Pancreas (tissue), 10 donors: ENCODE data around the gene SRBD1. TPM values are rescaled to one million over a fixed set of nuclear protein-coding genes. Genes with fewer than 3 reads are reported as not detected.
A peak's percentile ranks its signal among the peaks of the same experiment; 100 is the strongest.

ENCODE experiments used
- ATAC-seq, 4 donors: fragments of 200-7000 bp; cut with Tn5 transposase; one replicate each; pipeline versions ENCODE4 v1.8.0 to v1.9.1; 2020; ENCODE audit warnings: mild to moderate bottlenecking in 4 of 4, moderate library complexity in 4 of 4
- DNase-seq, 6 donors: peaks; one replicate each; pipeline ENCODE4 v3.0.0-alpha.2; 2020
- FAIRE-seq: peaks from 2 replicates; lab custom pipeline; 2012; peaks lifted over from hg19 to GRCh38; lab: Jason Lieb, UNC
- H3K27ac ChIP-seq, 4 donors: fragments of 200-600 bp; sonication (generic); 1 replicate in 3 of 4; 2 replicates in 1 of 4; pipeline versions ENCODE4 v1.5.0 to v1.8.0; 2020
- H3K27me3 ChIP-seq, 4 donors: fragments of 200-600 bp; one replicate each; pipeline ENCODE4 v1.8.0; 2021
- H3K36me3 ChIP-seq, 3 donors: fragments of 200-600 bp; sonication (generic) in 1 of 3; one replicate each; pipeline versions ENCODE4 v1.5.0 to v1.8.0; 2020 to 2021
- H3K4me1 ChIP-seq, 3 donors: fragments of 200-600 bp; one replicate each; pipeline ENCODE4 v1.8.0; 2021
- H3K4me3 ChIP-seq, 4 donors: fragments of 200-600 bp; sonication (generic) in 2 of 4; one replicate each; pipeline versions ENCODE4 v1.5.0 to v1.8.0; 2020 to 2021
- H3K9me3 ChIP-seq, 4 donors: fragments of 200-600 bp; one replicate each; pipeline ENCODE4 v1.8.0; 2021
- CTCF ChIP-seq, 4 donors: fragments of 200-600 bp; sonication (generic) in 3 of 4; IDR thresholded peaks; one replicate each; pipeline versions ENCODE4 v1.5.0 to v1.8.0; 2021; ENCODE audit warnings: antibody characterized with exemption in 4 of 4
- WGBS, 2 donors: extraction: QIAGEN DNeasy Blood & Tissue Kit; methylation state at CpG; one replicate each; pipeline ENCODE4 v1.1.7; 2013; 5-methylcytosine and 5-hydroxymethylcytosine counted together
- intact Hi-C, 3 donors: fragments of 100-400 bp; cut with DNase I; formaldehyde crosslinking; loops; one replicate each; pipeline versions ENCODE4 v1.11.1 to v1.14.2; 2022
- polyA plus RNA-seq, 2 donors: library from polyadenylated mRNA; stranded (reverse); fragments of 200-250 nt; gene quantifications; one replicate each; pipeline ENCODE4 v1.2.3, GENCODE V29; 2013
- total RNA-seq, 6 donors: library from RNA; stranded (reverse); fragmentation: NEBNext Ultra II Directional in 4 of 6; extraction: Animal tissue kit (Norgen Biotek cat#: 25700) in 4 of 6; gene quantifications; one replicate each; pipeline versions ENCODE4 v1.2.1 to v1.2.4, GENCODE V29; 2021 to 2023
- donor health status: healthy with polysubstance abuse.
- donor health status: DM: no; HTN: no; CAD: no; lungs with moderate emphysema.
- donor health status: DM: no; HTN: no; CAD: no.
- donor health status: control.
- donor health status: control.
- donor health status: Bipolar disorder and iron deficiency.
- donor health status: DM: yes; HTN: yes; CAD: no.
- donor health status: DM: no; HTN: no; CAD: no.
- donor health status: DM: no; HTN: no; CAD: no.
- donor health status: DM: yes; HTN: yes; CAD: no.

The SRBD1 gene
- total and polyA plus RNA-seq, 8 donors: 3.2 to 15.4 (median 11.6) TPM

GRCh38 chr2:45404807-45405297 is 206.2 kb downstream of the SRBD1 start:
- Histone ChIP-seq H3K9me3 (no peaks in the 10 kb centered on the region), H3K27me3 (no peaks in the 10 kb centered on the region), H3K4me1 (peaks cover 0 to 3% (median 0%) of the 10 kb centered on the region in 3 donors), H3K36me3 (no peaks in the 10 kb centered on the region), H3K4me3 (no peak overlapping the region), H3K27ac (no peak overlapping the region)
- intact Hi-C loops: no loop called here
- TF ChIP-seq CTCF (IDR thresholded peaks at IDR 0.05): no peak
- no peak for FAIRE-seq
- no peak for DNase-seq
- ATAC-seq: peak in 1 of 4 donors; percentile 11
- WGBS, 2 donors: 83 to 93% methylated on average over 3 of the region's 3 CpGs

DNA sequence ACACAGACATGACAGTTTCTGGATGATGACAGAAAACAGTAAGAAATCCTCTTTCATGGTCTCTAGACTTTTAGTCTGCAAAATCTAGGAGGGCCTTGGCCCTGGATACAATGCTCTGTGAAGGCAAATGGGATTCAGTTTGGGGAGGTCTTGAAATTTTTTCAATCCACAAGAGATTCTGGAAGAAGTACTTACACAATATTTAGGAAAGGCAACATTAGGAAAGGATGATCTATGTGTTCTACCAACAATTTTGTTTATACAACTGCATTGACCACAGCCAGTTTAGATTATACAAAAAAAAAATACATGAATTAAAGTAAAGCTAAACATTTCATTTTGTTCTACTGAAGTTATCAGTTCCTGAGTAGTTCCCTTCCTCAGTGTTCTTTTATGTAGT is 208.0 kb downstream of the SRBD1 start:
- H3K9me3 ChIP-seq: no peaks in the 10 kb centered on the region
- no peak overlapping the region for H3K27ac ChIP-seq
- no peak for TF ChIP-seq CTCF (IDR thresholded peaks at IDR 0.05)
- no peak for DNase-seq
- no peak overlapping the region for H3K4me3 ChIP-seq
- intact Hi-C loops: no loop called here
- no peaks in the 10 kb centered on the region for H3K36me3 ChIP-seq
- no peak for ATAC-seq
- no peak for FAIRE-seq
- no peaks in the 10 kb centered on the region for H3K27me3 ChIP-seq
- peaks cover 0 to 4% (median 0%) of the 10 kb centered on the region in 3 donors for H3K4me1 ChIP-seq

- peak in 1 of 4 donors; percentile 17 for ATAC-seq
- Histone ChIP-seq H3K27me3 (no peaks in the 10 kb centered on the region), H3K27ac (no peak overlapping the region), H3K9me3 (no peaks in the 10 kb centered on the region), H3K36me3 (no peaks in the 10 kb centered on the region), H3K4me3 (no peak overlapping the region), H3K4me1 (peaks cover 0 to 9% (median 4%) of the 10 kb centered on the region in 3 donors)
- intact Hi-C loops: no loop called here
- TF ChIP-seq CTCF (IDR thresholded peaks at IDR 0.05): no peak
- 27 to 31% methylated on average over 5 of the region's 5 CpGs for WGBS, 2 donors
- DNase-seq: no peak
- no peak for FAIRE-seq
Observed at GRCh38 chr2:45401431-45401922, 209.6 kb downstream of the SRBD1 start.

DNA sequence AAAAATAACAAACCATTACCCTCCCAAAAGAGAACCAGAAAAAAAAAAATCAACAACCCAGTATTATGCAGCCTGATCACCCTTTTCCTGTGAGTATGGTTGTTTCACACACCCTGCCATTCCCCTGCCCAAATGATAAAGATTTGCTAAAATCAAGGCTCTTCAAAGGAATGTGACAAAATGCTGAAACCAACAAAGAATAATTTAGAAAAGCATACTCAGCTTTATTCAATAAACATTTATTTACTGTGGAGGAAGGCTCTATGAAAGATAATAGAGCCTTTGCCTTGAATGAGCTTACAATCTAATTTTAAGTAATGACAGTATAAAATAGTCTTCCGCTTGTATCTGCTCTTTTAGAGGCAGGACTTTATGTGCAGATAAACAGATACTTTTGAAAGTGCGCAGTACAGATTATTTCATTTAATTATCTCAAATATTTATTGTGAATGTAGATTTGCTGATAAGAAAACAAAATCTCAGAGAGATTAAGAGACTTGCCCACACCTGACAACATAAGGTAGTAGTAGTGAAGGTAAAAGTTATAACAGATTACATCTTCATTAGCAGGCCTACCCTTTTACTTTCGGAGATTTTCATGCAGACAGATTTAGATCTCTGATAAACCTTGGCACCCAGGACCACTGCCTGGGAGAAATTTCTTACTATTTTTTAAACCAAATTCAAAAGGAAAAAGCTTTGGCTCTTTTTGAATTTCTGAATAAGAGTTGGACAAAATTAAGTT is 211.9 kb downstream of the SRBD1 start:
- FAIRE-seq (no peak), DNase-seq (no peak), ATAC-seq (no peak)
- intact Hi-C loops: no loop called here
- no peaks in the 10 kb centered on the region for H3K27me3 ChIP-seq
- no peak overlapping the region for H3K4me3 ChIP-seq
- H3K9me3 ChIP-seq: no peaks in the 10 kb centered on the region
- H3K36me3 ChIP-seq: no peaks in the 10 kb centered on the region
- peaks cover 2 to 9% (median 9%) of the 10 kb centered on the region in 3 donors for H3K4me1 ChIP-seq
- TF ChIP-seq CTCF (IDR thresholded peaks at IDR 0.05): no peak
- H3K27ac ChIP-seq: no peak overlapping the region
- 85 to 95% methylated on average over 3 of the region's 3 CpGs for WGBS, 2 donors

- ATAC-seq: peak; percentile 53 to 93 (median 84)
Observed at GRCh38 chr2:45397292-45397691, 213.8 kb downstream of the SRBD1 start.

More at GRCh38 chr2:45397292-45397691, 213.8 kb downstream of the SRBD1 start:
- peaks cover 4 to 9% (median 9%) of the 10 kb centered on the region in 3 donors for H3K4me1 ChIP-seq
- TF ChIP-seq CTCF (IDR thresholded peaks at IDR 0.05): no peak
- WGBS, 2 donors: 37 to 42% methylated on average over 1 of the region's 1 CpG
- no peaks in the 10 kb centered on the region for H3K27me3 ChIP-seq
- DNase-seq: no peak
- H3K4me3 ChIP-seq: no peak overlapping the region
- H3K27ac ChIP-seq: no peak overlapping the region
- no peaks in the 10 kb centered on the region for H3K36me3 ChIP-seq
- FAIRE-seq: no peak
- intact Hi-C loops: no loop called here
- H3K9me3 ChIP-seq: no peaks in the 10 kb centered on the region
